ENCODE results near the gene DBX1. TPM values are rescaled to one million over a fixed set of nuclear protein-coding genes. Genes with fewer than 3 reads are reported as not detected.

Gene DBX1
- total RNA-seq, 1 experiment from 2014 or later: not detected

DNA sequence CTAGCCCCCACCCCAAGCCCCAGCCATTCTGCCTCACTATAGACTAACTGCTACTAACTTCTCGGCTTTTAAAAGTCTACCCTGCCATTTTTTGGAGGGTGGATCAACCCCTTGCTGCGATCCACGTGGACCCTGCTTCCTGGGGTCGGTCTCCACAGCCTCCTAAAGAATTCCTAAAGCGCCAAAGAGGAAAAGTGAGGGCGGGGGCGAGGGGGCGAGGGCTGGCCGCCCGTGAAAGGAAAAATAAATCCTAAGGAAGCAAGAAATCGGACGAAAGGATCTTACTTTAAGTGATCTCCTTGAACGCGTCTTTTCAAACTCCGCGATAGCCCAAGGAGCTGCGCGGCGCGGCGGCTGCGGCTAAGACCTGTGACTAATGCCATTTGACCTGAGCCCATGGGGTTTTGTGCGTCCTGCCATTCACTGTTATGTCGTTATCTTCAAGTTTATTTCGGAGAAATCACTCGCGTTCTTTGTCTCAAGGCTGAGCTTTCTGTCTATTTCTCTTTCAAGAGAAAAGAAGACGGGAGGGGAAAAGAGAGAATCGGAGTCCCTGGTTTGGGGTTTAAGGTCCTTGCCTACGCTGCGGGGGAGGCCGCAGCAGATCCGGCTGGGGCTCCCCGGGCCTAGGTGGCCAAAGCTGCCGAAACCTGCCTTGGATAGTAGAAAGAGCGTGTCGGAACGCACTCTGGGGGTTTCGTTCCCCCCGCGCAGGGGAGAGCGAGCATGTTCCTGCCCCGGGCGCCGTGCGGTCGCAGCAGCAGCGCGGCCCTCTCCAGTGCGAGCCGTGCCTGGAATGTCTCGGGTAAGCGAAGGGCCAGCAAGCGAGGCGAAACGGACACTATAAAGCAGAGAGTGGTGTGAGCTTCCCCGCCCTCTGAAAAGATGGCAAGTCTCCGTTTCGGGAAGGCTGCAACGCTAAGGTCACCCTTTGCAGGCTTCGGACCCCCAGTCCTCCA, 2.8 kb upstream of the DBX1 start:
- no TSS peak for BruUV-seq (replicated peaks)
- Histone ChIP-seq H3K4me3 (ENCODE audit: low read length) (no peak overlapping the region), H3K79me2 (ENCODE audit: low read length) (no peaks in the 10 kb centered on the region), H3K9me2 (replicated peaks; ENCODE audit: low read length) (no peaks in the 10 kb centered on the region), H3K4me1 (ENCODE audit: insufficient read depth, low read length) (no peaks in the 10 kb centered on the region), H3K36me3 (ENCODE audit: low read depth, low read length) (no peaks in the 10 kb centered on the region), H3K9me3 (ENCODE audit: low read length) (no peaks in the 10 kb centered on the region), H2AFZ (ENCODE audit: low read length) (no peak overlapping the region), H3K27me3 (ENCODE audit: low read length) (peaks cover 72% of the 10 kb centered on the region), H3K4me2 (ENCODE audit: low read length) (no peak overlapping the region), H3K9ac (ENCODE audit: low read length) (no peak overlapping the region), H4K20me1 (ENCODE audit: low read length) (no peaks in the 10 kb centered on the region), H3K27ac (ENCODE audit: low read length) (no peak overlapping the region), H3F3A (ENCODE audit: low read length, unreplicated experiment) (no peaks in the 10 kb centered on the region)
- ATAC-seq (no peak), DNase-seq (no peak)
- intact Hi-C loops (cut with micrococcal nuclease): no loop called here
- POLR2A ChIA-PET (ENCODE audit: unreplicated experiment): no interaction called here
- CTCF ChIA-PET: no interaction called here
- TF ChIP-seq EZH2 (IDR thresholded peaks at IDR 0.05; ENCODE audit: low read length, unreplicated experiment) (no peak), EZH2phosphoT487 (IDR thresholded peaks at IDR 0.05; ENCODE audit: borderline replicate concordance, low read length) (no peak)
- TF ChIP-seq, protein P1, sequence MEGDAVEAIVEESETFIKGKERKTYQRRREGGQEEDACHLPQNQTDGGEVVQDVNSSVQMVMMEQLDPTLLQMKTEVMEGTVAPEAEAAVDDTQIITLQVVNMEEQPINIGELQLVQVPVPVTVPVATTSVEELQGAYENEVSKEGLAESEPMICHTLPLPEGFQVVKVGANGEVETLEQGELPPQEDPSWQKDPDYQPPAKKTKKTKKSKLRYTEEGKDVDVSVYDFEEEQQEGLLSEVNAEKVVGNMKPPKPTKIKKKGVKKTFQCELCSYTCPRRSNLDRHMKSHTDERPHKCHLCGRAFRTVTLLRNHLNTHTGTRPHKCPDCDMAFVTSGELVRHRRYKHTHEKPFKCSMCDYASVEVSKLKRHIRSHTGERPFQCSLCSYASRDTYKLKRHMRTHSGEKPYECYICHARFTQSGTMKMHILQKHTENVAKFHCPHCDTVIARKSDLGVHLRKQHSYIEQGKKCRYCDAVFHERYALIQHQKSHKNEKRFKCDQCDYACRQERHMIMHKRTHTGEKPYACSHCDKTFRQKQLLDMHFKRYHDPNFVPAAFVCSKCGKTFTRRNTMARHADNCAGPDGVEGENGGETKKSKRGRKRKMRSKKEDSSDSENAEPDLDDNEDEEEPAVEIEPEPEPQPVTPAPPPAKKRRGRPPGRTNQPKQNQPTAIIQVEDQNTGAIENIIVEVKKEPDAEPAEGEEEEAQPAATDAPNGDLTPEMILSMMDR (conservative IDR thresholded peaks at IDR 0.05; ENCODE audit: low read depth, low read length): no peak

DNA sequence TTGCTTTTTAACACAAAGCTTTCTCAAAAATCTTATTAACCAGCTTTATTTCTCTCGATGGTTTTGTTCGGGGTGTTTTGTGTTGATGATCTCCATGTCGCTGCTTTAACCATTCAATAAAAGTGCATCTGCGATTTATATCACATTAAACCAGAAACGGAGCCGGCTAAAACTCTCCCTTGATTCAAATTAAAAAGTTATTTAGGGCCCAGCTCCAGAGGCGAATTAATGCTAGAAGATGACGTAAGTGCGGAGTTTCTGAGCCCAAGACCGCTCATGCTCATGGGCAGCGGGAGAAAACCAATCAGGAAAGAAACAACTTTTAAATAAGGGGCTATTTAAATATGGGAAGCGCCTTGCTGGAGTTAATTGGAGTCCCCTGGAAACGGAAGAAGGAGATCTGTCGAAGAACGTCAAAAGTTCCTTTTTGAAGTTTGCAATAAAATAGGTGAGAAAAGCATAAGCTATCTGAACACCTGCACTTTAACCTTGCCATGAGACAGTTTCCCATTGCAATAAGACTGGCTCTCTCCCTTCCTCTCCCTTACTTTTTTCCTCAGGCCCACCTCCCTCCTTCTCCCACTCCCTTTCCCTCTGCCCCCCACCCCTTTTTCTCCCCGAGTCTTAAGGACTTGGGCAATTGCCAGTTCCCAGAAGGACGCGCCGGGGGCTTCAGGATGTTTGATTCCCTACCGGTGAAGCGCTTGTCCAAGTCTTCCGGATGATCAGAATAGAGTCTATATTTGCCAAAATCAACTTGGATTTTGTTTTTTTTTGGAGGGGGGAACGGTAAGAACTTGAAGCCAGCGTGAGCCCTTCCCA, 1.9 kb upstream of the DBX1 start:
- no TSS peak for BruUV-seq (replicated peaks)
- peaks cover 81% of the 10 kb centered on the region for H3K27me3 ChIP-seq (ENCODE audit: low read length)
- no peaks in the 10 kb centered on the region for H3K9me2 ChIP-seq (replicated peaks; ENCODE audit: low read length)
- intact Hi-C loops (cut with micrococcal nuclease): no loop called here
- ATAC-seq: no peak
- no peaks in the 10 kb centered on the region for H4K20me1 ChIP-seq (ENCODE audit: low read length)
- no peak overlapping the region for H3K9ac ChIP-seq (ENCODE audit: low read length)
- TF ChIP-seq, protein P1 (conservative IDR thresholded peaks at IDR 0.05; ENCODE audit: low read depth, low read length): no peak
- no peak for TF ChIP-seq EZH2 (IDR thresholded peaks at IDR 0.05; ENCODE audit: low read length, unreplicated experiment)
- TF ChIP-seq EZH2phosphoT487 (IDR thresholded peaks at IDR 0.05; ENCODE audit: borderline replicate concordance, low read length): no peak
- no peak overlapping the region for H3K4me2 ChIP-seq (ENCODE audit: low read length)
- no peak for DNase-seq
- no peaks in the 10 kb centered on the region for H3K4me1 ChIP-seq (ENCODE audit: insufficient read depth, low read length)
- H3K9me3 ChIP-seq (ENCODE audit: low read length): no peaks in the 10 kb centered on the region
- CTCF ChIA-PET: no interaction called here
- no peaks in the 10 kb centered on the region for H3F3A ChIP-seq (ENCODE audit: low read length, unreplicated experiment)
- no peak overlapping the region for H3K4me3 ChIP-seq (ENCODE audit: low read length)
- H2AFZ ChIP-seq (ENCODE audit: low read length): no peak overlapping the region
- H3K27ac ChIP-seq (ENCODE audit: low read length): no peak overlapping the region
- POLR2A ChIA-PET (ENCODE audit: unreplicated experiment): no interaction called here
- no peaks in the 10 kb centered on the region for H3K79me2 ChIP-seq (ENCODE audit: low read length)
- H3K36me3 ChIP-seq (ENCODE audit: low read depth, low read length): no peaks in the 10 kb centered on the region

Data from PC-3 (cell line).